ENCODE results near the gene RAET1L. TPM values are rescaled to one million over a fixed set of nuclear protein-coding genes. Genes with fewer than 3 reads are reported as not detected.

RAET1L gene
- total RNA-seq, 4 donors from 2014 or later = 1.6 to 8.0 (median 4.2) TPM

GRCh38 chr6:150055131-150055530, 29.8 kb upstream of the RAET1L start:
- TF ChIP-seq POLR2AphosphoS5 (IDR thresholded peaks at IDR 0.05) (no peak), POLR2A (IDR thresholded peaks at IDR 0.05) (no peak), CTCF (IDR thresholded peaks at IDR 0.05) (no peak), EP300 (IDR thresholded peaks at IDR 0.05) (no peak)
- H3K36me3 ChIP-seq = no peaks in the 10 kb centered on the region
- peak in 1 of 2 donors; percentile 67 for DNase-seq (ENCODE audit: low spot score in 2 of 2)
- peaks cover 61% of the 10 kb centered on the region for H3K27me3 ChIP-seq
- H3K4me1 ChIP-seq = no peaks in the 10 kb centered on the region
- no peak overlapping the region for H3K27ac ChIP-seq
- H3K4me3 ChIP-seq = no peak overlapping the region
- 88% methylated on average over 9 of the region's 10 CpGs for WGBS
- H3K9me3 ChIP-seq = no peaks in the 10 kb centered on the region

- WGBS = 97% methylated on average over 6 of the region's 11 CpGs
- peaks cover 60% of the 10 kb centered on the region for H3K27me3 ChIP-seq
- no peak overlapping the region for H3K27ac ChIP-seq
- H3K4me1 ChIP-seq = no peaks in the 10 kb centered on the region
- no peak for TF ChIP-seq POLR2A (IDR thresholded peaks at IDR 0.05)
- TF ChIP-seq POLR2AphosphoS5 (IDR thresholded peaks at IDR 0.05) = no peak
- TF ChIP-seq EP300 (IDR thresholded peaks at IDR 0.05) = no peak
- no peak for TF ChIP-seq CTCF (IDR thresholded peaks at IDR 0.05)
- H3K4me3 ChIP-seq = no peak overlapping the region
- H3K9me3 ChIP-seq = no peaks in the 10 kb centered on the region
- no peak for DNase-seq (ENCODE audit: low spot score in 2 of 2)
- no peaks in the 10 kb centered on the region for H3K36me3 ChIP-seq
Measured at GRCh38 chr6:150053450-150053849, 28.1 kb upstream of the RAET1L start.

GRCh38 chr6:150050846-150051245, 25.5 kb upstream of the RAET1L start:
- TF ChIP-seq EP300 (IDR thresholded peaks at IDR 0.05) (no peak), CTCF (IDR thresholded peaks at IDR 0.05) (no peak), POLR2AphosphoS5 (IDR thresholded peaks at IDR 0.05) (no peak), POLR2A (IDR thresholded peaks at IDR 0.05) (no peak)
- no peak for DNase-seq (ENCODE audit: low spot score in 2 of 2)
- Histone ChIP-seq H3K9me3 (no peaks in the 10 kb centered on the region), H3K27me3 (peaks cover 47% of the 10 kb centered on the region), H3K4me3 (no peak overlapping the region), H3K4me1 (no peaks in the 10 kb centered on the region), H3K27ac (no peak overlapping the region), H3K36me3 (no peaks in the 10 kb centered on the region)
- 54% methylated on average over 4 of the region's 4 CpGs for WGBS

GRCh38 chr6:150048099-150048498, 22.8 kb upstream of the RAET1L start:
- Histone ChIP-seq H3K4me1 (no peaks in the 10 kb centered on the region), H3K4me3 (no peak overlapping the region), H3K36me3 (no peaks in the 10 kb centered on the region), H3K27ac (no peak overlapping the region), H3K27me3 (peaks cover 39% of the 10 kb centered on the region), H3K9me3 (no peaks in the 10 kb centered on the region)
- no peak for DNase-seq (ENCODE audit: low spot score in 2 of 2)
- 81% methylated on average over 4 of the region's 4 CpGs for WGBS
- no peak for TF ChIP-seq CTCF (IDR thresholded peaks at IDR 0.05)
- no peak for TF ChIP-seq EP300 (IDR thresholded peaks at IDR 0.05)
- no peak for TF ChIP-seq POLR2AphosphoS5 (IDR thresholded peaks at IDR 0.05)
- no peak for TF ChIP-seq POLR2A (IDR thresholded peaks at IDR 0.05)

- no peak for DNase-seq (ENCODE audit: low spot score in 2 of 2)
- no peak for TF ChIP-seq POLR2A (IDR thresholded peaks at IDR 0.05)
- no peak for TF ChIP-seq CTCF (IDR thresholded peaks at IDR 0.05)
- no peak for TF ChIP-seq POLR2AphosphoS5 (IDR thresholded peaks at IDR 0.05)
- TF ChIP-seq EP300 (IDR thresholded peaks at IDR 0.05) = no peak
- Histone ChIP-seq H3K27ac (no peak overlapping the region), H3K9me3 (no peaks in the 10 kb centered on the region), H3K36me3 (no peaks in the 10 kb centered on the region), H3K27me3 (peaks cover 37% of the 10 kb centered on the region), H3K4me3 (no peak overlapping the region), H3K4me1 (no peaks in the 10 kb centered on the region)
- WGBS = 100% methylated on average over 1 of the region's 1 CpG
Measured at GRCh38 chr6:150046943-150047342, 21.6 kb upstream of the RAET1L start.
